Measurements from ENCODE around the gene OGDH. TPM values are rescaled to one million over a fixed set of nuclear protein-coding genes. Genes with fewer than 3 reads are reported as not detected.

The OGDH gene
- total and polyA plus RNA-seq, 7 donors: 39.0 to 102 (median 74.4) TPM

DNA sequence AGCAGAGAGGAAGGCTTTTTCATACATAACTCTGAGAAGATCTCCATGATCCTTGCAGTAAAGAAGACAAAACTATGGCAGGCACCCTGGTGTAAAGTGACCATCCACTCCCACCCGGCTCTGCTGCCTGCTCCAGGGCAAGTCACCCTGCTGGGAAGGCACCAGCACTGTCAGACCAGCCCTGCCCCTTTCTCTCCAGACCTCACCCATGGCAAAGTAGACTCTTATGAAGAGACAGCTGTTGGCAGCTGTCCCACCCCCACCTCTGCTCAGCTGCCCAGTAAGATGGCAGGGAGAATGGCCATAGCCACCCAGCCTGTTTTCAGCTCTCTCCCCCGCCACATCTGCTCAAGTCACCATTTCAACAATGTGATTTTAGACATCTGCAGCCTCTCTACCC is 133.6 kb downstream of the OGDH start:
- DNase-seq: no peak
- no peak overlapping the region for H3K4me3 ChIP-seq
- H3K27me3 ChIP-seq: no peaks in the 10 kb centered on the region
- no peaks in the 10 kb centered on the region for H3K36me3 ChIP-seq
- intact Hi-C loops (cut with DNase I): no loop called here
- 91 to 93% methylated on average over 2 of the region's 2 CpGs for WGBS, 2 donors
- no peak for TF ChIP-seq POLR2A (IDR thresholded peaks at IDR 0.05)
- no peak for TF ChIP-seq EP300 (IDR thresholded peaks at IDR 0.05)
- no peak for TF ChIP-seq POLR2AphosphoS5 (IDR thresholded peaks at IDR 0.05)
- TF ChIP-seq CTCF (IDR thresholded peaks at IDR 0.05): no peak
- no peaks in the 10 kb centered on the region for H3K9me3 ChIP-seq
- no peaks in the 10 kb centered on the region for H3K4me1 ChIP-seq
- no peak overlapping the region for H3K27ac ChIP-seq

- no peaks in the 10 kb centered on the region for H3K27me3 ChIP-seq
- intact Hi-C loops (cut with DNase I): no loop called here
- no peaks in the 10 kb centered on the region for H3K36me3 ChIP-seq
- peaks cover 0 to 5% (median 0%) of the 10 kb centered on the region in 4 donors for H3K4me1 ChIP-seq
- TF ChIP-seq EP300 (IDR thresholded peaks at IDR 0.05): no peak
- TF ChIP-seq POLR2A (IDR thresholded peaks at IDR 0.05): no peak
- no peak for TF ChIP-seq CTCF (IDR thresholded peaks at IDR 0.05)
- TF ChIP-seq POLR2AphosphoS5 (IDR thresholded peaks at IDR 0.05): no peak
- no peak overlapping the region for H3K4me3 ChIP-seq
- WGBS, 2 donors: 84 to 87% methylated on average over 1 of the region's 1 CpG
- H3K9me3 ChIP-seq: no peaks in the 10 kb centered on the region
- DNase-seq: no peak
- H3K27ac ChIP-seq: no peak overlapping the region
Observed at GRCh38 chr7:44743750-44744149, 137.3 kb downstream of the OGDH start.

DNA sequence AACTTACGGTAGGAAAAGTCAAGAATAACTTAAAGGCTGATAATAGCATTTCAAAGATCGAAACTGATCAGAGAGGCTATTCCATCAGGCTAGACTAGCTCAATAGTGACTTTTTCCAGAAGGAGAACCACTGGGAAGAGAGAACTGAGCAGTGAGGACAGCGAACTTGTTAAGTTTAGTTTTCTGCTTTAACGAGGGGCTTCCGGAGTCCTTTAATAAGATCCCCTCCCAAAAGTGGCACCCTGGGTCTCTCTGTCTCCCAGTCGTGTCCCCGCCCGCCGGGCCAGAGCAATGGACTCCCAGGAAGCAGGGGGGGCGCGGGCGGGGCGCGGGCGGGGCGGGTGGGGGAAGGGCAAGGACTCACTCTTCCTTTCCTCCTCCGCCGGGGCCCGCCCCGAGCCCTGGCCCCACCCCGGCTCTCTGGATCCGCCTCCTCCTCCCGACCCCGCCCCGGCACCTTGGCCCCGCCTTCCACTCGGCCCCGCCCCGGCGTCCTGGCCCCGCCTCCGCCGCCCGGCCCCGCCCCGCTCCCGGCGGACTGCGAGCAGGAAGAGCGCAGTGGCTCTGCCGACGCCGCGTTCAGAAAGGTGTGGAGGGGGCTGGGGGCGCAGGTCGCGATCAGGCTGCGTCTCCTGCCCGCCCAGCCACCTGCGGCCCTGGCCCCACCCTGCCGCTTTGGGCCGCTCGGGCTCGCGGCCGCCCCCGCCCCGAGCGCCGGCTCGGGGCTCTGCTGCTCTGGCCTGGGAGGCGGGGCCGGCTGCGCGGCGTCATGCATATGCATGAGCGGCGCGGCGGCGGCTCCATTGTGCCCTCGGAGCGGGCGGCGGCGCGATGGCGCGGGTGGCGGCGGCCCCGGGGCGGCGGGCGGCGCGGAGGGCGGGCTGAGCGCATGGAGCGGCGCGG is 141.9 kb downstream of the OGDH start, which contains the start of gene ZMIZ2:
Gene ZMIZ2, plus strand, starts transcription at position 803 of the 903 bp plus-strand sequence. CDS start 7,403 bp downstream, outside the sequence.
- peak within 1 kb of the TSS; percentile 94 to 97 (median 95) for H3K27ac ChIP-seq
- peak within 1 kb of the TSS; percentile 56 to 96 (median 78) for H3K4me3 ChIP-seq
- H3K27me3 ChIP-seq: no peaks in the 10 kb centered on the region
- peak in 3 of 4 donors; percentile 67 to 84 (median 78) for TF ChIP-seq POLR2AphosphoS5 (IDR thresholded peaks at IDR 0.05)
- TF ChIP-seq POLR2A (IDR thresholded peaks at IDR 0.05): peak in 1 of 2 donors; percentile 13
- no peak for TF ChIP-seq CTCF (IDR thresholded peaks at IDR 0.05)
- peaks cover 0 to 32% (median 23%) of the 10 kb centered on the region in 4 donors for H3K4me1 ChIP-seq
- DNase-seq: peak; percentile 97
- intact Hi-C loops (cut with DNase I): loop anchor here (1.0 to 5.0 kb wide), 6 partner anchors 48 to 546 kb away; partner anchors contain the start of genes OGDH, PPIA, PURB and TMED4
- WGBS, 2 donors: 1 to 2% methylated on average over 92 of the region's 92 CpGs
- H3K36me3 ChIP-seq: no peaks in the 10 kb centered on the region
- H3K9me3 ChIP-seq: no peaks in the 10 kb centered on the region

GRCh38 chr7:44748948-44749731 is 142.7 kb downstream of the OGDH start:
- H3K36me3 ChIP-seq: no peaks in the 10 kb centered on the region
- DNase-seq: no peak
- H3K27me3 ChIP-seq: no peaks in the 10 kb centered on the region
- peaks cover 0 to 36% (median 23%) of the 10 kb centered on the region in 4 donors for H3K4me1 ChIP-seq
- no peaks in the 10 kb centered on the region for H3K9me3 ChIP-seq
- peak overlapping the region; percentile 56 to 96 (median 78) for H3K4me3 ChIP-seq
- 0 to 1% methylated on average over 60 of the region's 60 CpGs for WGBS, 2 donors
- peak overlapping the region; percentile 94 to 97 (median 95) for H3K27ac ChIP-seq
- intact Hi-C loops (cut with DNase I): loop anchor here (1.0 to 5.0 kb wide), 6 partner anchors 47 to 547 kb away; partner anchors contain the start of genes OGDH, PPIA, PURB and TMED4
- TF ChIP-seq POLR2A (IDR thresholded peaks at IDR 0.05) (no peak), POLR2AphosphoS5 (IDR thresholded peaks at IDR 0.05) (no peak), CTCF (IDR thresholded peaks at IDR 0.05) (no peak), EP300 (IDR thresholded peaks at IDR 0.05) (no peak)
